ENCODE measurements around the gene FAM50A.
"Not testable (repeated sequence)": the region's sequence is repeated elsewhere in the genome, so short reads cannot be mapped to it uniquely, and the experiment has no call there.

FAM50A gene

GRCh38 chrX:154482786-154483185 is 38.8 kb downstream of the FAM50A start:
- DNase-seq (ENCODE audit: low read depth in 2 of 2), result no peak

DNA sequence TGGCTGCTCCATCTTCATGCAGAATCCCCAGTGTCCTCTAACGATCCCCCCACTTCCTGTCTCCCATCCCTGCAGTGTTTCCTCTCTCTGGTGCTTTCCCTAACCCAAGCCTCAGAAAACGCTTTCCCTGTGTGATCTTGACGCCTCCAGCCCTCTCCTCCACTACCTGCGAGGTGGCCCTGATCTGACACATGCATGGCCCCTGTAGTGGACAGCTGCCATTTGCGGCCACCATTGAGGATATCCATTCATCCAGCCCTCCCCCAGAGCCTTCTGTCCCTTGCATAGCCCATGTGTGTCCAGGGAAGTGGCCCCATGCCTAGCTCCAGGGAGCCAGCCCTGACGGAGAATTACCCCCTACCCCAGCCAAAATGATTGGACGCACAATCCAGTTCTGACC is 39.4 kb downstream of the FAM50A start:
- DNase-seq (ENCODE audit: low read depth in 2 of 2), result no peak

DNA sequence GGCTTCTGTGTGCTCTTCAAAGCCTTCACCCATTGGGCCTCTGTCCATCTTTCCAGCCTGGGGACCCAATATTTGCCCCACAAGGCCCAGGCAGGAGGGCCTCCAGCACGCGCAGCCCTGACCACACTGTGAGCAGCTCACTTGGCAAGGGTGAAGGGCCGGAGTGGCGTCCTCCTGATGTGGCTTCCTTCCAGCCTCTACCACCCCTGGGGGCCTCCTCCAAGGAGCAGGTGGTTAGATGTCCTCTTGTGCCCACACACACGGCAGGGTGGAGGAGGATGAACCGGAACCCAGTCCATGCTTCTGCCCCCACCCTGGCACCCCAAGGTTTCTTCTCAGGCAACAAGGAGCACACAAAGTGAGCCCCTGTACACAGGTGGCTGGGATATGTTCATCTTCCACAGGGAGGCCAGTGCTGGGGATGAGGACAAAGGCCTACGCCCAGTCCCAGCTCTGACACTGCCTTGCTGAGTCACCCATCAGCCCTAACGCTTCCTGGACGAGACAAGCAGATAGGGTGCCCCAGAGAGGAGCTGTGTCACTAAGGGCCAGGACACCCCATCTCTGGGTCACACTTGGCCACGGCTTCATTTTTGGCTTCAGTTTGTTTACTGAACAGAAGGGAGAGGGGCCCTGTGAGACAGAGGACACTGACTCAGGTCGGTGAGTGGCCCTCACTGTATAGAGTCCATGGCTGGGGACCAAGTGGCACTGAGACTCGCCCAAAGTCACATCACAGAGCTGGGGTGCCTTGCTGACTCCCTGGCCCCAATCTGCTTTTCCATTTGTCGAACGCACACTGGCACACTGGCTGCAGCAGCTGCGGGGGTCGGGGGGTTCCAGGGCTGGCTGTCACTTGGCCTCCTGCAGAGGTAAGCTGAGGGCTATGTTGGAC is 40.6 kb downstream of the FAM50A start:
- DNase-seq (ENCODE audit: low read depth in 2 of 2), result no peak

GRCh38 chrX:154485150-154486051 is 41.5 kb downstream of the FAM50A start:
- DNase-seq (ENCODE audit: low read depth in 2 of 2), result no peak

GRCh38 chrX:154486052-154486395 is 42.1 kb downstream of the FAM50A start:
- peak in 1 of 2 donors; percentile 22 for DNase-seq (ENCODE audit: low read depth in 2 of 2)

GRCh38 chrX:154486396-154487207 is 42.7 kb downstream of the FAM50A start, which contains the start of gene UBL4A:
Gene UBL4A (minus strand): TSS chrX:154486615. CDS start chrX:154486584, 31 bp downstream.
- peak; percentile 29 to 57 for DNase-seq (ENCODE audit: low read depth in 2 of 2)

- no peak for DNase-seq (ENCODE audit: low read depth in 2 of 2)
These were observed 43.8 kb downstream of the FAM50A start for GRCh38 chrX:154487518-154488290.

DNA sequence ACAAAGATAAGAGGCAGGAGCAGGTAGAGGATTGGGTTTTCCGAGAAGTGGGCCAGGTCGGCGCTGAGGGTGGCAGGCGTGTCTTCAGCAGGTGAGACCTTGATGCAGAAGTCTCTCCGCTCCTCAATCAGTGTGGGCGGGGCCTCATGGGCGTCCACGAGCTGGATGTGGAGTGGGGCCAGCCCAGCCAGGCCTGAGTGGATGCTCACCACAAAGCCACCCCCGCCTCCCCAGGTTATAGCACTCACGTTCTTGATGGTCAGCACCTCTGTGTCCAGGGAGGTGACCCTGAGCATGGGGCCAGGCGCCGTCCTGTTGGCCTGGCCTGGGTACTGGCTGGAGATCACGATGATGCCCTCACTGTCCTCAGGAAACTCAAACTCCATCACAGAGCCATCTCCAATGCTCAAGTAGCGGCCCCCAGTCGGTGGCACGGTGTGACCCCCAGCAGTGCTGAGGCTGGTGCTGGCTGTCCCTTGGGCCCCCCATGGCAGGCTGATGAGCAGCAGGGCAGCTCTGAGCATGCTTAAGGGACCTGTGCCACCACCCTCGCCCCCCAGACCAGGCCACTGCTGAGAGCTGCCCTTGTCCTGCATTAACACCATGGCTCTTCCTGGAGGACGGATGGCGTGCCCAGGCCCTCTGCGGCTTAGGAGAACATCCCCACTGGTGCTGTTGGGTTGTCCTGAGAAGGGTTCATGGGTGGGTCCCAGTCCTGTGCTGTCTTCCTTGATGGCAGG is 44.6 kb downstream of the FAM50A start:
- no peak for DNase-seq (ENCODE audit: low read depth in 2 of 2)

GRCh38 chrX:154489182-154489581 is 45.2 kb downstream of the FAM50A start:
- no peak for DNase-seq (ENCODE audit: low read depth in 2 of 2)

DNA sequence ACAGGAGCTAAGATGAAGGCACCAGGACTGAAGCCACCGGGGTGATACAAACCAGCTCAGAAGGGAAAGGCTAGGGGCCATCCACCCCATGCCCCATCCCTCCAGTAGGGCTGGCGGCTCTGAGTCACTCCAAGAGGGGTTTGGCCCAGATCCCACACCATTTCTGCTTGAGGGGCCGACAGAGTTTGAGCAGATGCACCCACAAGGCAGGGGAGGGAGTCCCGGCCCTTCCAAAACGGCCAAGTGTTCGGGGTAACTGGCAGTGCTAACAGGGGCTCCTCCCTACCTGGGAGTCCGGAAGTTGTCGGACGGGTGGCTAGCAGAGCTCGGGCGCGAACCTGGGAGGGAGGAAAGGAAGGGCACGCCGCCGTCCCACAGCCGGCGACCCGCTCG is 46.1 kb downstream of the FAM50A start:
- peak in 1 of 2 donors; percentile 12 for DNase-seq (ENCODE audit: low read depth in 2 of 2)

- peak; percentile 72 to 83 for DNase-seq (ENCODE audit: low read depth in 2 of 2)
These were observed 46.6 kb downstream of the FAM50A start, which contains the start of gene SLC10A3 for GRCh38 chrX:154490414-154491083. Gene SLC10A3 (minus strand): TSS chrX:154490629. CDS start chrX:154488940, 1,689 bp downstream.

DNA sequence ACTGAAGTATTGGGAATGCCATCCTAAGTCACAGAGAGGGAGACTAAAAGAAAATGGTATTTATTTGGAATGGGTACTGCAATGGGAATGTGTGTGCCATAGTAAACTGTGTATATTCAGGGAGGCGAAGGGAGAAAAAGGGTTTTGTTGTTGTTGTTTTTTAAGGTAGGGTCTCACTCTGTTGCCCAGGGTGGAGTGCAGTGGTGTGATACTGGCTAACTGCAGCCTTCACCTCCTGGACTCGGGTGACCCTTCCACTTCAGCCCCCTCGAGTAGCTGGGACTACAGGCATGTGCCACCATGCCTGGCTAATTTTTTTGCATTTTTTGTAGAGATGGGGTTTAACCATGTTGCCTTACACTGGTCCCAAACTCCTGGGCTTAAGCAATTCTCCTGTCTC is 50.8 kb downstream of the FAM50A start:
- no peak for DNase-seq (ENCODE audit: low read depth in 2 of 2)

DNA sequence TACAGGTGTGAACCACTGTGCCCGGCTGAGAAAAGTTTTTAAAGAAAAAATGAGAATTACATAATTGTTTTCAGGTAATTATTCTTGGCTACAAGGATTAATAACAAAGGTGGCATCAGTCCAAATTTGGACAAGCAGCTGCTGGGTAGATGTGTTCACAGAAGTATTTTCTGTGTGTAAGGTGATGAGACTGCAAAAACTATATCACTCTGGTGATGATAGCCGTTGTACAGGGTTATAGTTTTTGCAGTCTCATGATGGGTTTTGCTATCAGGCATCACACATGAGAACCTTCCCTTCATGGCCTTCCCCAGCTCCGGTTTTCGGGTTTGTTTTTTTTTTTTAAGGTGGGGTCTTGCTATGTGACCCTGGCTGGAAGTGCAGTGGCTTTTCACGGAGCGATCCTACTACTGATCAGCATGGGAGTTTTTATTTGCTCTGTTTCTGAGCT is 51.6 kb downstream of the FAM50A start:
- no peak for DNase-seq (ENCODE audit: low read depth in 2 of 2)

DNA sequence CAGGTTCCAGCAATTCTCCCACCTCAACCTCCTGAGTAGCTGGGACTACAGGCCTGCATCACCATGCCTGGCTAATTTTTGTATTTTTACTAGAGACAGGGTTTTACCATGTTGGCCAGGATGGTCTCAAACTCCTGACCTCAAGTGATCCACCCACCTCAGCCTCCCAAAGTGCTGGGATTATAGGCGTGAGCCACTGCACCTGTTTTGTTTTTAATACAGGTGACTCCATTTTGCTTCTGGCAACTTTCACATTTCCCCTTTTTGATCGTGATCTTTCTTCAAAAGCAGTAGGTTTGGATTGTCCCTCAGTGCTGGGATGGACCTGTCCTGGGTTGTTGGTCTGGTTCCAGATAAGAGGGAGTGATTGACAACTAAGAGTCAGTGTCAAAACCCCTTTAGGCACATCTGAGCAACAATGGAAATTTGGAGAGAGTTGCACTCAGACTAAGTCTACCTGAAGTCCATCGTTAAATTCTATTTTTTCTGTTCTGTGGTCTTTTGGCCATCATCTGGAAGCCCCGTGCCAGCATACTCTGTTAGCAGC is 52.7 kb downstream of the FAM50A start:
- not testable (repeated sequence) for DNase-seq (ENCODE audit: low read depth in 2 of 2)

Measured in stimulated activated CD4-positive, alpha-beta T cell treated with anti-CD3 and anti-CD28 coated beads, Interleukin-1b, Interleukin-23, amount 100 ng/mL, for 4 hours (primary cell).